Activated CD4-positive, alpha-beta T cell treated with anti-CD3 and anti-CD28 coated beads, Interleukin-2, amount 10 ng/mL, durations not matched to agents 24 days and 14 days (primary cell): Measurements from ENCODE around the gene IL16. TPM values are rescaled to one million over a fixed set of nuclear protein-coding genes. Genes with fewer than 3 reads are reported as not detected.

Experiments used
- DNase-seq: peaks from one replicate; pipeline ENCODE4 v3.0.0; 2022
- H3K27ac Mint-ChIP-seq: one replicate; pipeline ENCODE4 v1.8.0; 2022; ENCODE audit warnings: mild to moderate bottlenecking, mixed read lengths
- H3K27me3 Mint-ChIP-seq: one replicate; pipeline ENCODE4 v1.8.0; 2022; ENCODE audit warnings: mixed read lengths
- H3K36me3 Mint-ChIP-seq: one replicate; pipeline ENCODE4 v1.8.0; 2022; ENCODE audit warnings: low read depth, mild to moderate bottlenecking, mixed read lengths
- H3K4me1 Mint-ChIP-seq: one replicate; pipeline ENCODE4 v1.8.0; 2021; ENCODE audit warnings: mixed read lengths
- H3K4me3 Mint-ChIP-seq: one replicate; pipeline ENCODE4 v1.8.0; 2022; ENCODE audit warnings: mild to moderate bottlenecking, moderate library complexity, mixed read lengths
- H3K9me3 Mint-ChIP-seq: one replicate; pipeline ENCODE4 v1.8.0; 2021; ENCODE audit warnings: mixed read lengths
- intact Hi-C: fragments of 100-400 bp; cut with micrococcal nuclease; formaldehyde crosslinking; loops from one replicate; pipeline ENCODE4 v1.15.1; 2023
- total RNA-seq: library from RNA; stranded (reverse); gene quantifications from 2 replicates; pipeline ENCODE4 v1.2.3, GENCODE V29; 2022

The IL16 gene
- total RNA-seq, 1 donor from 2014 or later = 93.2 TPM

GRCh38 chr15:81360491-81360890 lies 163.8 kb downstream of the IL16 start:
- H3K27me3 Mint-ChIP-seq = peaks cover 3% of the 10 kb centered on the region

DNA sequence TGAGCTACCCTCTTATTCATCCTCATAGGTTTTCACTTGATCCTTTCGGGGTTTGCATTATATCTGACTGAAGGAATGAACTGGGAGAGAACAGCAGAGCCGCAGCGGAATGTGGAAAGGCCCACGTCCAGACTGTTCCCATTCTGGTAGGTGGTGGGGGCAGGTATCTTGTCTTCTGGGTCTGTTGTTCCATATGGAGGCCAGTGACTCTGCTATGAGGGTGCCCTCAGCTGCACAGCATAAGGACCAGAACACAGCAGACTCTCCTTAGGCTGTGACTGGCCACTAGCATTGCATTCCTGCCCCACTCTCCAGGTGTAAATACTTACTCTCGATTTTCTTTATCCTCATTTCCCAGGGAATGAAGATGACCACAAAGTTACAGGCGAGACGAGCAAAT lies 165.2 kb downstream of the IL16 start:
- Mint-ChIP-seq H3K4me3 (no peak overlapping the region), H3K36me3 (no peaks in the 10 kb centered on the region), H3K27ac (no peak overlapping the region), H3K27me3 (peaks cover 3% of the 10 kb centered on the region), H3K9me3 (no peaks in the 10 kb centered on the region), H3K4me1 (no peaks in the 10 kb centered on the region)
- peak; percentile 24 for DNase-seq
- intact Hi-C loops = no loop called here

More at GRCh38 chr15:81360491-81360890, 163.8 kb downstream of the IL16 start:
- intact Hi-C loops = no loop called here
- H3K4me3 Mint-ChIP-seq = no peak overlapping the region
- H3K9me3 Mint-ChIP-seq = no peaks in the 10 kb centered on the region
- H3K4me1 Mint-ChIP-seq = no peaks in the 10 kb centered on the region
- H3K27ac Mint-ChIP-seq = no peak overlapping the region
- no peaks in the 10 kb centered on the region for H3K36me3 Mint-ChIP-seq
- no peak for DNase-seq

DNA sequence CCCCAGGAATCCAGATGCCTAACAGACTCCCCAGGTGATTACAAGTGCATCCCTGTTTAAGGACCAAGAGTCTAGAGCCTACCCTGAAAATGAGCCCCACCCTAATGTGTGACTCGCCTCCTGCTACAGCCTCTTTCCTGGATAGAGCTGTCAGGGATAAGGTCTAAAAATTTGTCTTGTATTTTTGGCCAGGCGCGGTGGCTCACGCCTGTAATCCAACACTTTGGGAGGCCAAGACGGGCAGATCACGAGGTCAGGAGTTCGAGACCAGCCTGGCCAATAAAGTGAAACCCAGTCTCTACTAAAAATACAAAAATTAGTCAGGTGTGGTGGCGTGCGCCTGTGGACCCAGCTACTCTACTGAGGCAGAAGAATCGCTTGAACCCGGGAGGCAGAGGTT lies 166.1 kb downstream of the IL16 start:
- H3K4me3 Mint-ChIP-seq = no peak overlapping the region
- H3K27me3 Mint-ChIP-seq = peaks cover 3% of the 10 kb centered on the region
- no peaks in the 10 kb centered on the region for H3K36me3 Mint-ChIP-seq
- no peak for DNase-seq
- intact Hi-C loops = no loop called here
- no peaks in the 10 kb centered on the region for H3K4me1 Mint-ChIP-seq
- no peaks in the 10 kb centered on the region for H3K9me3 Mint-ChIP-seq
- H3K27ac Mint-ChIP-seq = no peak overlapping the region

DNA sequence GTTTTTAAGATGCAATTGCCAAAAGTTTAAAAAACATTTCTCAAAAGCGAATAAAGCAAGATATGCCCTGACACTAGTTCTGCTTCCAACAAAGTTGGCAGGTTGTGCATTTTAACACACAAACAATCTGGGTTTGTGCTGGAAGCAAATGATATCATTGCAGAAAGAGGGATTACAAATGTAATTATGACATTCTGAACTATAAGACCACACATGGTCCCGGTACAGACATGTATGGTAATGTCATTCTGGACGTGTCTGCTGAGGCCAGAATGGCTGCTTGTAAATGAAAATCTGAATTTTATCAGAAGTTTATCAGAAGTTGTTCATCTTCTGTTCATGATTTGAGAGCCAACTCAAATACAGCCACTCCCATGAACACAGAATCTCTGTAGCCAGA lies 166.6 kb downstream of the IL16 start:
- Mint-ChIP-seq H3K4me1 (no peaks in the 10 kb centered on the region), H3K4me3 (no peak overlapping the region), H3K36me3 (no peaks in the 10 kb centered on the region), H3K27ac (no peak overlapping the region), H3K9me3 (no peaks in the 10 kb centered on the region), H3K27me3 (peaks cover 3% of the 10 kb centered on the region)
- intact Hi-C loops = no loop called here
- no peak for DNase-seq

Other genes starting within 250 kb of the IL16 start
- 27.1 and 27.6 TPM in 2 replicates for gene MESD, start 207.1 kb upstream of the IL16 start, total RNA-seq
- gene TLNRD1, start 196.0 kb upstream of the IL16 start, total RNA-seq = 25.6 and 25.8 TPM in 2 replicates
- not detected in 2 replicates for gene CFAP161, start 62.6 kb upstream of the IL16 start, total RNA-seq
- 4.6 and 5.8 TPM in 2 replicates for gene STARD5, start 127.3 kb downstream of the IL16 start, total RNA-seq
- not detected in 2 replicates for gene TMC3, start 177.3 kb downstream of the IL16 start, total RNA-seq